Stimulated activated naive CD4-positive, alpha-beta T cell (primary cell): ENCODE measurements around the gene NME8.

ENCODE experiments used
- DNase-seq, 6 experiments: peaks; one replicate each; lab custom pipeline; 2025; lab: John Stamatoyannopoulos, UW

NME8 gene

DNA sequence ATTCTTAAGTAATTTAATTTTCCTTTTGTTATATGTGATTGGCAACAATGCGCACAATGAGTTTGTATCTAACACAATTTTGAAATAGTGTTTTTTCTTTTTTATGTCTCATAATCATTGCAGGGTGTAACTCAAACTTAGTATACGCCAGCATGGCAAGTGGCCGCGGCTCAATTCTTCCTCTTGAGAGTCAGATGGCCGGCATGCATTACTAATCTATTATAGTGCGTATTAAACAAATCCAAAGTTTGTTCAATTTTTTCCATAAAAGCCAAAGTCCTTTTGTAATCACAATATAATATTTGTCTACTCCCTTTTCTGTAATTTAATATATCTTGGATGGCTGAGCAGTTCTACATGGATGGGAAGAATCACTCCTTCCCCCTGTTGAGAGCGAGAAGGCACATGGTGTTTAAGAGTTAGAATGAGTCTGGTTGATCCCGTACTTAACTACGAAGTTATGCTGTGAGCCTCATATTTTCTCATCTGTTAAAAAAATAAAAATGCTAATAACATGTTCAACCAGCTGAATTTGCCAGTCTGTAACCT lies 84.7 kb downstream of the NME8 start:
- no peak for DNase-seq

DNA sequence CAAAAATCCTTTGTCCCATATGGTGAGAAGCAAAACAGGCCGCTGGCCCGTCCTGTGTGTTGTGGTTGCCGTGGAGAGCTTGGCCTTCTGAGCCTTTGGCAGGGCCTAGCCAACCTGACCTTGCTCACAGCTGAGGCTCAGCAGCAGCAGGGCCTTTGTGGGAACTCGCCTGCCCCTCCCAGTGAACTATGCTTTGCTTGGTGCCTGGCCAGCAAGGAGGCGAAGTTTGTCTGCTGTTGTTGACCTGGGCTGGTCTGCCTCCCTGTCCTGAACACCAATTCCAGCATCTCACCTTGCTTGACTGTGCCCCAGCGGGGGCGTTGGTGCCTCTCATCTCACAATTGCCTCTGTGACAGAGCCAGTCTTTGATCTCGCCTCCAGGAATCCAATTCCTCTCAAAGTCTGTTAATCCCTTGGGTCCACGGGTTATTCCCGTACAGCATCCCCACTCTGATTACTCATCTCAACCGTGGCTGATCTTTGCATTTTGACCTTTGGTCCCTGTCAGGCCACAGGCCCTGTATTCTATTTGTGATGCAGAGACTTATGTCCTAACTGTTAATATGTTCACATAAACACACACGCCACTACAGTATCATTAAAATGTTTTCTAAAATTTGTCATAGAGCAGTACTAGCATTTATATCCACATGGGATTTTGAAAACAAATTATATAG lies 94.7 kb downstream of the NME8 start:
- DNase-seq = no peak

DNA sequence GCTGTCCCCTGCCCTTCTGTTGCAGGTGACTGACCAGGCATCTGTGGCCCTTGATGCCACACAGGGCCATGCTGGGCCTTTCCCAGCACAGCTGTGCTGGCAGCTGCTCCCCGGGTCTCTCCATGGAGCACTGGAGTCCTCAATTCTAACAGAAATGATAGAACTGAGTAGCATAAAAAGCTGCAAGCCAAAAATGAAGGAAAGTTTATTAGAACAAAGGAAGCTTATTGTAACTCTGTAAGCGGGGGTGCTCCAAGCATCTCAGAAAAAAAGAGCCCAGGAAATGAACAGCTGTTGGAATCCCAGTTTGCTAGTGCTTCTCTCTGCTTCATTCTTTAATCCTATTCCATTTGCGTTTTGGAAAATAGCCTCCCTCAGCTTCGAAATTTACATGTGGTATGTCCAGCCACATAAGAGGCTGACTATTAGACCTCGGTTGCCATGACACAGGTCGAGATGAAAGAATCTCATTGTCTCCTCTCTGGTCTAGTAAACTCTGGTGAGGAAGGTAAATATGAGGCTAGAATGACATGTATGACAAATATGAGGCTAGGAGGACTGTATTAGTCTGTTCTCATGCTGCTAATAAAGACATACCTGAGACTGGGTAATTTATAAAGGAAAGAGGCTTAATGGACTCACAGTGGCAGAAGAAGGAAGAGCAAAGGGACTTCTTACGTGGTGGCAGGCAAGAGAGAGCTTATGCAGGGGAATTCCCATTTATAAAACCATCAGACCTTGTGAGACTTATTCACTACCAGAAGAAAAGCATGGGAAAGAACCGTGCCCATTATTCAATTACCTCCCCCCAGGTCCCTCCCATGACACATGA lies 95.7 kb downstream of the NME8 start:
- no peak for DNase-seq

DNA sequence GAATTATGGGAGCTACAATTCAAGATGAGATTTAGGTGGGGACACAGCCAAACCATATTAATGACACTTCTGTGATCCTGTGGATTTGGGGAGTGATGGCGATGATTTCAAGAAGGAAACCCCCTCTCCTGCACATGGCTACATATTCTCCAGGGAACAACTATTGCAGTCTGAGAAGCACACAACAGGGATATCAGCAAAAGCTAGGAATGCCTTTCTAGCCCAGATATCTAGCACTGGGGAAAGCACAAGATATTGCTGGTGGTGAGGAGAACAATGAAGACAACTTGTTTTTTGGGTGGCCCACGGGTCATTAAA lies 96.3 kb downstream of the NME8 start:
- no peak for DNase-seq

DNA sequence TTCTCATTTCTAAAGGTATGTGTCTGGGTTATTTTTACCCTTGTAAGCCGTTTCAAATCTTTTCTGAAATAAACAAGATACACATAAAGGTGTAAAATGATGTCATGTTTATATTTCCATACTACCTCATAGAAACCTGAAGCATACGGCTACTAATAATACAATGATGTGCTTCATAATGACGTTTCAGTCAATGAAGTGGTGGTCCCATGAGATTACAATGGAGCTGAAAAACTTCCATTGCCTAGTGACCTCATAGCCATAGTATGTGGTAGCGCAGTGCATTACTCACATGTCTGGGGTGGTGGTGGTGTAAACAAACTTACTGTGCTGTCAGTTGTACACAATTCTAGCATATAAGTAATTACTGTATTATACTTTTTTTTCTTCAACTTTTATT lies 96.9 kb downstream of the NME8 start:
- DNase-seq = no peak

DNA sequence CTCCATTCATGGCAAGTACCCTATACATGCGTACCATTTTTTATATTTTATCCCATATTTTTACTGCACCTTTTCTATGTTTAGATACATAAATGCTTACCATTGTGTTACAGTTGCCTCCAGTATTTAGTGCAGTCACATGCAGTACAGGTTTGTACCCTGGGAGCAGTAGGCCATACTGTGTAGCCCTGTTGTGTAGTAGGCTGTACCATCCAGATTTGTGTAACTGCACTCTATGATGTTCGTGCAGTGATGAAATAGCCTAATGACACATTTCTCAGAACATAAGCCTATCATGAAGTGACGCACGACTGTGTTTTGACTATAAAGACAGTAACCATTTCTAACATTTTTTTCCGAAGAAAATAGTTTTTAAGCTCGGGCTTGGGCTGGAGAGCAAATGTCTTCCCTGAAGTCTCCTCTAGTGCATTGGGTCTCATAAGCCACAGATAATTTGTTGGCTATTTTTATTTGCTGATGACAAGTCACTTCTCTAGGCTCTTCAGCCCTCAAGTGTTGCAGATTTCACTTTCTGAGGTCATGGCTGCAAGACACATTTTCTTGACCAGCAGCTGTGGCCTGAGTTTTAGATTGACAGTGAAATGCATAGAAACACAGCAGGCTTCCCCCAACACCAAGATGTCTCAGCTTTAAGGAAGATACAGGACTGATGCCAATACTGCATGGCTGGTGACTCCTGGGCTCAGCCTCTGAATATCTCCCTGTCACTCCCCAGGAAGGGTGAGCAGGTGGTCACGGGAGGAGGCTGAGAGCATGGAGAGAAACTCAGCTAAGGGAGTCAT lies 98.9 kb downstream of the NME8 start:
- no peak for DNase-seq

DNA sequence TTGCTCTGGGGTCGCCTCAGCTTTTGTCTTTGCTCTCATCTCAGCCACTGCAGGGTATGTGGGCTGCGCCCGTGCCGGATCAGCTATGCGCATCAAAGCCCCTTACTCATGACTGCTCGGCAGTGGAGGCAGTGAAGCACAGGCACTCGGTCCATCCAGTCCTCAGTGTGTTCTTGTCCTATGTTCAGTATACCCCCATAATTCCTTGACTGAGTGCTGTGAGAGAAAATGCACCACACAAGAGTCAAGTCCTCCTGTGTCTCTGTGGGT lies 99.5 kb downstream of the NME8 start:
- no peak for DNase-seq
